H1 (cell line): ENCODE data around the gene RRP12. TPM values are rescaled to one million over a fixed set of nuclear protein-coding genes. Genes with fewer than 3 reads are reported as not detected.

Source experiments
- CTCF ChIA-PET: fragments of 300-600 bp; sonication (Branson Sonifier 250); formaldehyde crosslinking; loops from one replicate; lab custom pipeline; 2021; ENCODE audit not compliant: partially characterized antibody; lab: Charles Lee
- POLR2A ChIA-PET: fragments of 300-600 bp; sonication (Branson Sonifier 250); formaldehyde crosslinking; loops from one replicate; lab custom pipeline; 2021; ENCODE audit warnings: inconsistent platforms; ENCODE audit not compliant: partially characterized antibody; lab: Charles Lee
- DNase-seq, 2 experiments: peaks; one replicate each; pipeline versions ENCODE4 v3.0.0 to v3.0.0-alpha.2; 2010 to 2022; ENCODE audit warnings: low spot score in 2 of 2, low read depth in 1 of 2, mixed read lengths in 1 of 2
- FAIRE-seq: peaks from 2 replicates; lab custom pipeline; 2011; peaks lifted over from hg19 to GRCh38; lab: Jason Lieb, UNC
- H2AFZ ChIP-seq: 2 replicates; pipeline ENCODE4 v1.8.1; 2012; ENCODE audit warnings: low read length, inconsistent platforms
- H2AK5ac ChIP-seq: 2 replicates; pipeline ENCODE4 v1.6.1; 2013; ENCODE audit warnings: low read depth, low read length
- H2BK120ac ChIP-seq: replicated peaks from 2 replicates; pipeline ENCODE3; 2013; ENCODE audit warnings: low read depth, low read length, inconsistent platforms
- H2BK12ac ChIP-seq: 2 replicates; pipeline ENCODE4 v1.6.1; 2013; ENCODE audit warnings: low read depth, low read length
- H2BK15ac ChIP-seq: 2 replicates; pipeline ENCODE4 v1.6.1; 2013; ENCODE audit warnings: low read length
- H2BK20ac ChIP-seq: 2 replicates; pipeline ENCODE4 v1.6.1; 2013; ENCODE audit warnings: low read length
- H2BK5ac ChIP-seq: 2 replicates; pipeline ENCODE4 v1.6.1; 2013; ENCODE audit warnings: low read depth, low read length
- H3K14ac ChIP-seq: 2 replicates; pipeline ENCODE4 v1.6.1; 2013; ENCODE audit warnings: inconsistent platforms; ENCODE audit not compliant: insufficient read length
- H3K18ac ChIP-seq: 2 replicates; pipeline ENCODE4 v1.6.1; 2013; ENCODE audit warnings: low read length; ENCODE audit errors: extremely low read depth
- H3K23ac ChIP-seq: 2 replicates; pipeline ENCODE4 v1.6.1; 2013; ENCODE audit warnings: inconsistent platforms; ENCODE audit not compliant: insufficient read length
- H3K23me2 ChIP-seq: 2 replicates; pipeline ENCODE4 v1.6.1; 2013; ENCODE audit warnings: low read depth, low read length
- H3K27ac ChIP-seq: 2 replicates; pipeline ENCODE4 v1.6.1; 2011; ENCODE audit warnings: low read depth, low read length, inconsistent platforms
- H3K27me3 ChIP-seq, 4 experiments: replicated peaks in 1 of 4; 1 replicate in 1 of 4; 2 replicates in 3 of 4; pipeline versions ENCODE4 v1.6.1 to v1.8.1; 2011 to 2013; ENCODE audit warnings: low read length in 3 of 4, mild to moderate bottlenecking in 3 of 4, inconsistent platforms in 2 of 4, mixed read lengths in 2 of 4, moderate library complexity in 1 of 4; ENCODE audit not compliant: control insufficient read depth in 3 of 4, insufficient read depth in 3 of 4; ENCODE audit errors: extremely low read depth in 1 of 4
- H3K36me3 ChIP-seq, 4 experiments: 2 replicates each; pipeline versions ENCODE4 v1.6.1 to v1.8.1; 2011 to 2013; ENCODE audit warnings: mild to moderate bottlenecking in 4 of 4, low read length in 3 of 4, moderate library complexity in 2 of 4, control low read depth in 1 of 4, inconsistent platforms in 1 of 4; ENCODE audit not compliant: insufficient read depth in 4 of 4, control insufficient read depth in 2 of 4
- H3K4ac ChIP-seq: replicated peaks from 2 replicates; pipeline ENCODE3; 2013; ENCODE audit warnings: low read length, low read depth, mixed read lengths, inconsistent platforms; ENCODE audit not compliant: insufficient read length
- H3K4me1 ChIP-seq, 4 experiments: replicated peaks in 1 of 4; 1 replicate in 1 of 4; 2 replicates in 3 of 4; pipeline versions ENCODE4 v1.6.1 to v1.8.1; 2011 to 2013; ENCODE audit warnings: low read length in 3 of 4, inconsistent platforms in 2 of 4, mixed read lengths in 1 of 4; ENCODE audit not compliant: insufficient read depth in 4 of 4, control insufficient read depth in 3 of 4
- H3K4me2 ChIP-seq, 2 experiments: 2 replicates each; pipeline versions ENCODE4 v1.6.1 to v1.8.1; 2011 to 2013; ENCODE audit warnings: low read depth in 2 of 2, low read length in 2 of 2, control low read depth in 1 of 2, inconsistent platforms in 1 of 2, mild to moderate bottlenecking in 1 of 2; ENCODE audit not compliant: insufficient read depth in 1 of 2
- H3K4me3 ChIP-seq, 4 experiments: fragments of 200-600, 300-600 bp in 1 of 4; sonication (generic), shearing (Covaris generic), sonication (Bioruptor Twin) in 1 of 4; 2 replicates each; pipeline versions ENCODE4 v1.5.1 to v1.8.1; 2011 to 2016; ENCODE audit warnings: low read length in 4 of 4, low read depth in 3 of 4, control low read depth in 2 of 4, inconsistent platforms in 2 of 4, mild to moderate bottlenecking in 2 of 4, mixed read lengths in 1 of 4, moderate library complexity in 1 of 4; ENCODE audit not compliant: insufficient read depth in 2 of 4; ENCODE audit errors: extremely low read depth in 1 of 4
- H3K56ac ChIP-seq: replicated peaks from 2 replicates; pipeline ENCODE3; 2013; ENCODE audit warnings: low read depth, mild to moderate bottlenecking, mixed read lengths, low read length, inconsistent platforms; ENCODE audit not compliant: insufficient read length
- H3K79me1 ChIP-seq: 2 replicates; pipeline ENCODE4 v1.6.1; 2013; ENCODE audit warnings: low read depth, low read length, control low read depth
- H3K79me2 ChIP-seq, 2 experiments: 2 replicates each; pipeline versions ENCODE4 v1.6.1 to v1.8.1; 2012 to 2013; ENCODE audit warnings: low read length in 2 of 2, mild to moderate bottlenecking in 2 of 2, inconsistent platforms in 1 of 2; ENCODE audit not compliant: insufficient read depth in 2 of 2, control insufficient read depth in 1 of 2
- H3K9ac ChIP-seq, 4 experiments: replicated peaks in 1 of 4; 1 replicate in 1 of 4; 2 replicates in 3 of 4; pipeline versions ENCODE4 v1.6.1 to v1.8.1; 2011 to 2013; ENCODE audit warnings: low read depth in 3 of 4, low read length in 3 of 4, control low read depth in 2 of 4, mild to moderate bottlenecking in 2 of 4, moderate library complexity in 2 of 4, inconsistent platforms in 1 of 4; ENCODE audit errors: extremely low read depth in 1 of 4
- H3K9me3 ChIP-seq, 2 experiments: 2 replicates each; pipeline versions ENCODE4 v1.6.1 to v1.8.1; 2012 to 2013; ENCODE audit warnings: mild to moderate bottlenecking in 2 of 2, moderate library complexity in 2 of 2, control low read depth in 1 of 2, inconsistent platforms in 1 of 2, low read depth in 1 of 2, low read length in 1 of 2, mixed read lengths in 1 of 2; ENCODE audit not compliant: insufficient read depth in 2 of 2
- H4K20me1 ChIP-seq, 2 experiments: replicated peaks in 1 of 2; 2 replicates each; pipeline versions ENCODE3 to v1.8.1; 2011 to 2013; ENCODE audit warnings: inconsistent platforms in 2 of 2, low read length in 2 of 2, mild to moderate bottlenecking in 1 of 2; ENCODE audit not compliant: insufficient read depth in 2 of 2, control insufficient read depth in 1 of 2
- H4K5ac ChIP-seq: 2 replicates; pipeline ENCODE4 v1.6.1; 2013; ENCODE audit warnings: low read length, low read depth, mixed read lengths, inconsistent platforms; ENCODE audit not compliant: insufficient read length
- H4K8ac ChIP-seq: 2 replicates; pipeline ENCODE4 v1.8.0; 2013; ENCODE audit warnings: mild to moderate bottlenecking, moderate library complexity, low read length, inconsistent platforms; ENCODE audit not compliant: insufficient read depth; ENCODE audit errors: extremely low read depth
- H4K91ac ChIP-seq: replicated peaks from 2 replicates; pipeline ENCODE3; 2013; ENCODE audit warnings: low read length, mixed read lengths, inconsistent platforms; ENCODE audit not compliant: insufficient read length
- POLR2A ChIP-seq, 2 experiments: IDR thresholded peaks; 1 replicate in 1 of 2; 2 replicates in 1 of 2; pipeline ENCODE4 v1.6.1; 2011; ENCODE audit warnings: low read depth in 2 of 2, low read length in 2 of 2, mild to moderate bottlenecking in 2 of 2; ENCODE audit errors: control extremely low read depth in 1 of 2
- SAP30 ChIP-seq: fragments of 300-600 bp; sonication (generic); IDR thresholded peaks from 2 replicates; pipeline ENCODE4 v1.7.1; 2012; ENCODE audit warnings: low read length, moderate library complexity, mild to moderate bottlenecking, inconsistent platforms; ENCODE audit not compliant: insufficient read depth, insufficient replicate concordance
- WGBS, 2 experiments: shearing (Covaris generic) in 1 of 2; methylation state at CpG; one replicate each; pipeline versions ENCODE4 v1.1.6 to v1.1.7; 2013 to 2015; ENCODE audit warnings: low lambda C conversion rate in 2 of 2, mixed read lengths in 2 of 2, inconsistent platforms in 1 of 2, low coverage in 1 of 2, missing lambda C conversion rate in 1 of 2; ENCODE audit not compliant: insufficient replicate concordance in 2 of 2, insufficient coverage in 1 of 2, insufficient read length in 1 of 2; ENCODE audit errors: extremely low coverage in 1 of 2, missing lambda C conversion rate in 1 of 2; 5-methylcytosine and 5-hydroxymethylcytosine counted together
- polyA plus RNA-seq, 7 experiments: library from polyadenylated mRNA; depleted of rRNA in 3 of 7; stranded (reverse) in 5 of 7; unstranded in 2 of 7; fragments of >200 nt in 5 of 7; fragments of 200-250 nt in 2 of 7; gene quantifications; 1 replicate in 5 of 7; 2 replicates in 1 of 7; 4 replicates in 1 of 7; pipeline versions ENCODE4 v1.2.1 to v1.2.3, GENCODE V29; 2011 to 2013; ENCODE audit warnings: missing spikeins in 2 of 7, mixed read lengths in 2 of 7
- total RNA-seq: library from RNA; stranded (reverse); fragmentation: NEBNext Ultra II Directional; extraction: Animal tissue kit (Norgen Biotek cat#: 25700); gene quantifications from 2 replicates; pipeline ENCODE4 v1.2.1, GENCODE V29; 2021
- TF ChIP-seq, protein P1 (sequence below): IDR thresholded peaks from 2 replicates; pipeline ENCODE4 v1.6.1; 2012; ENCODE audit warnings: inconsistent platforms

Gene RRP12
- total and polyA plus RNA-seq, 2 of the 8 experiments (the other 6 are each of a cell fraction or from before 2014, with no cell fraction given), result 21.0 to 65.8 TPM

DNA sequence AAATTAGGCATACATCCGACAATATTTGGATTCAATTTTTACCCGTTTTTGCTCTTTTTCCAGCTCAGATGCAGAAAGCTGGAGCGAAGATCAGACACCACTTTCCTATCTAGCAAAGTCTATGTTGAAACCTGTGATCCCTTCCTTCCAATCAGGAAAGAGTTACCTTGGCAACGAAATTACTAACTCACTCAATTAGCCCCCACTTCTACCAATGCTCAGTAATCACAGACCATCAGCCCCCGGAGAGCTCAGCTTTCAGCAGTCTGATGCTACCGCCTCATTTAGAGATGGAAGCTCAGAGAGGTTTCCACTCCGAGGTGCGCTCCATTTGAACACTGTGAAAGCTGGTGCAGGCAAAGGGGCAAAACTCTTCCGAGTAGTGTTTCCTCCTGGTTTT lies 75.4 kb downstream of the RRP12 start:
- no peak for DNase-seq

More for the DNA sequence above, 75.4 kb downstream of the RRP12 start:
- peaks cover 3 to 13% (median 11%) of the 10 kb centered on the region in 4 experiments for H3K27me3 ChIP-seq
- H3K79me1 ChIP-seq, result peaks cover 7% of the 10 kb centered on the region; the same call in 1 of the 2 replicates
- no peak overlapping the region for H3K9ac ChIP-seq
- ChIA-PET POLR2A (interaction anchor here (1.2 to 5.5 kb wide), 6 partner anchors 7 to 35 kb away, joined by 3 to 75 read pairs (median 5); partner anchors contain the start of gene FRAT2), CTCF (interaction anchor here (1.0 to 2.4 kb wide), 5 partner anchors 11 to 48 kb away, joined by 3 to 9 read pairs (median 4); no protein-coding TSS in a partner anchor)
- H3K18ac ChIP-seq, result no peak overlapping the region
- H4K91ac ChIP-seq, result no peak overlapping the region
- TF ChIP-seq, protein P1, sequence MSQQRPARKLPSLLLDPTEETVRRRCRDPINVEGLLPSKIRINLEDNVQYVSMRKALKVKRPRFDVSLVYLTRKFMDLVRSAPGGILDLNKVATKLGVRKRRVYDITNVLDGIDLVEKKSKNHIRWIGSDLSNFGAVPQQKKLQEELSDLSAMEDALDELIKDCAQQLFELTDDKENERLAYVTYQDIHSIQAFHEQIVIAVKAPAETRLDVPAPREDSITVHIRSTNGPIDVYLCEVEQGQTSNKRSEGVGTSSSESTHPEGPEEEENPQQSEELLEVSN, result no peak
- 0 out of 3 replicates have a peak, but pooled peaks of 1 of the 2 experiments have one; percentile 20 for TF ChIP-seq POLR2A (IDR thresholded peaks at IDR 0.05; ENCODE audit: control extremely low read depth in 1 of 2, low read depth in 2 of 2, low read length in 2 of 2)
- no peak for TF ChIP-seq SAP30
- no peak overlapping the region for H3K14ac ChIP-seq
- peaks cover 3% of the 10 kb centered on the region; the same call in 1 of the 2 replicates for H3K23me2 ChIP-seq
- no peak overlapping the region for H2AFZ ChIP-seq
- no peak overlapping the region for H2BK5ac ChIP-seq
- no peak overlapping the region for H3K4me3 ChIP-seq
- H2BK120ac ChIP-seq, result no peak overlapping the region
- no peak overlapping the region for H3K4ac ChIP-seq
- WGBS, 2 experiments, result 78% methylated on average over 9 of the region's 9 CpGs; no CpG with 5 or more reads in 1 of the 2 experiments
- H2AK5ac ChIP-seq, result no peak overlapping the region
- no peak overlapping the region for H4K8ac ChIP-seq
- H3K9me3 ChIP-seq, result no peaks in the 10 kb centered on the region
- no peak overlapping the region for H2BK20ac ChIP-seq
- H2BK15ac ChIP-seq, result no peak overlapping the region
- H3K23ac ChIP-seq, result no peak overlapping the region
- no peak overlapping the region for H3K56ac ChIP-seq
- H2BK12ac ChIP-seq, result no peak overlapping the region
- peaks cover 0 to 19% (median 9%) of the 10 kb centered on the region in 4 experiments; a peak in 6 of 7 replicates for H3K4me1 ChIP-seq
- peaks cover 6 to 22% of the 10 kb centered on the region in 2 experiments; a peak in 3 of 4 replicates for H3K79me2 ChIP-seq
- no peak overlapping the region for H3K4me2 ChIP-seq
- peaks cover 2 to 25% (median 7%) of the 10 kb centered on the region in 4 experiments; a peak in 5 of 8 replicates for H3K36me3 ChIP-seq
- H4K5ac ChIP-seq, result no peak overlapping the region
- no peak overlapping the region for H3K27ac ChIP-seq
- no peak for FAIRE-seq
- H4K20me1 ChIP-seq, result peaks cover 5 to 6% of the 10 kb centered on the region in 2 experiments
